ENCODE results near the gene STX12.
"Not testable (repeated sequence)": the region's sequence is repeated elsewhere in the genome, so short reads cannot be mapped to it uniquely, and the experiment has no call there.

STX12 gene

GRCh38 chr1:27776276-27776675 lies 3.3 kb downstream of the STX12 start:
- DNase-seq: not testable (repeated sequence)

GRCh38 chr1:27778056-27778455 lies 5.0 kb downstream of the STX12 start:
- no peak for DNase-seq

GRCh38 chr1:27779122-27779521 lies 6.1 kb downstream of the STX12 start:
- DNase-seq: no peak

- DNase-seq: no peak
These were observed 9.9 kb downstream of the STX12 start for GRCh38 chr1:27782950-27783349.

GRCh38 chr1:27784700-27785099 lies 11.7 kb downstream of the STX12 start:
- DNase-seq: no peak

GRCh38 chr1:27785781-27786455 lies 12.9 kb downstream of the STX12 start:
- DNase-seq: no peak

GRCh38 chr1:27787895-27788294 lies 14.9 kb downstream of the STX12 start:
- DNase-seq: no peak

- peak in 1 of 2 donors; percentile 19 for DNase-seq
These were observed 16.6 kb downstream of the STX12 start for GRCh38 chr1:27789540-27790041.

- not testable (repeated sequence) for DNase-seq
These were observed 17.3 kb downstream of the STX12 start for GRCh38 chr1:27790270-27790669.

GRCh38 chr1:27795601-27796000 lies 22.6 kb downstream of the STX12 start:
- no peak for DNase-seq

- DNase-seq: no peak
These were observed 31.8 kb downstream of the STX12 start for GRCh38 chr1:27804791-27805190.

GRCh38 chr1:27806758-27807157 lies 33.7 kb downstream of the STX12 start:
- DNase-seq: no peak

- no peak for DNase-seq
These were observed 34.4 kb downstream of the STX12 start for GRCh38 chr1:27807385-27807784.

GRCh38 chr1:27808131-27808530 lies 35.1 kb downstream of the STX12 start:
- not testable (repeated sequence) for DNase-seq

- DNase-seq: no peak
These were observed 36.9 kb downstream of the STX12 start for GRCh38 chr1:27809883-27810282.

GRCh38 chr1:27811741-27812500 lies 38.9 kb downstream of the STX12 start:
- no peak for DNase-seq

GRCh38 chr1:27816921-27817630 lies 44.1 kb downstream of the STX12 start:
- no peak for DNase-seq

- no peak for DNase-seq
These were observed 48.8 kb downstream of the STX12 start for GRCh38 chr1:27821761-27822315.

- no peak for DNase-seq
These were observed 50.8 kb downstream of the STX12 start for GRCh38 chr1:27823784-27824183.

- DNase-seq: no peak
These were observed 51.4 kb downstream of the STX12 start for GRCh38 chr1:27824411-27824810.

GRCh38 chr1:27829339-27829960 lies 56.4 kb downstream of the STX12 start:
- not testable (repeated sequence) for DNase-seq

GRCh38 chr1:27830621-27831440 lies 57.8 kb downstream of the STX12 start, which contains the start of gene PPP1R8:
TSS of gene PPP1R8 (plus strand) at chr1:27830782. CDS start at chr1:27830836, 54 bp downstream.
- peak; percentile 56 to 93 for DNase-seq
